Hematopoietic multipotent progenitor cell treated with erythropoietin and hydrocortisone succinate and interleukin-3 and kit ligand, for 4 days (in vitro differentiated cells): ENCODE measurements around the gene FARS2.
A peak's percentile ranks its signal among the peaks of the same experiment; 100 is the strongest.

Source experiments
- DNase-seq: peaks from one replicate; pipeline ENCODE4 v3.0.0-alpha.2; 2015

Gene FARS2

GRCh38 chr6:5738211-5738610 lies 476.9 kb downstream of the FARS2 start:
- DNase-seq = no peak

DNA sequence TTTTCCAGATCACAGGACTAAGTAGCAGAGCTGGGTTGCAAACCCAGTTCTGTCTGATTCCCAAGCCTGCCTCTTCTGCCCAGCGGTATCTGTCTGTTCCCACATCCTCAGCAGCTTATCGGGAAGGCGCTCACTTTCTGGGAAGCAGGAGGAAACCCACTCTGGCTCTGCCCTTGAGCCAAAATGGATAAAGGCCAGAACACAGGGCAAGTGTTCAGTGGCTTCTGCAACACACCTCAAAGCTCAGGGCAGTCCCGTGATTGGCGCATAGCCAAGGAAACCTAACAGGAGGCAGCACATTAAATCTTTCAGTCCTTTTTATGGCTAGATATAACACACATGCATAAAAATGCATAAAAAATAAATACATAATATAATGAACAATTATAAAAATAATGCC lies 483.2 kb downstream of the FARS2 start:
- no peak for DNase-seq

DNA sequence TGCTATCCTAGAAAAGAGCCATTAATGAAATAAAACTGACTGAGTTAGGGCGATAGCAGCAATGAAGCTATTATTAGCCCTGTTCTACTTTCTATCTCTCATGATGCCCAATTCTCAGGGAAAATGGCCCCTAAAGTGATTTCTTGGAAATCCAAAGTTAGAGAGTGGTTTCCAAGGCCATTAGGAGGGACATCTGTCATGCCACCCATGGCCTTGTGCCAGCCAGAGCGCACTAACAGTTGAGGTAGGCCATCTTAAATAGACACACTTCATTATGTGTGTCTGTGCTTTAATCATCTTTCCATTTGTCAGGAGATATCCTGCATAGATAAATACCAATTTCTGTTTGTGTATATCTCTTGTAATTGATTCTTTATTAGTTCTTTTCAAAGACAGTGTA lies 483.8 kb downstream of the FARS2 start:
- no peak for DNase-seq

DNA sequence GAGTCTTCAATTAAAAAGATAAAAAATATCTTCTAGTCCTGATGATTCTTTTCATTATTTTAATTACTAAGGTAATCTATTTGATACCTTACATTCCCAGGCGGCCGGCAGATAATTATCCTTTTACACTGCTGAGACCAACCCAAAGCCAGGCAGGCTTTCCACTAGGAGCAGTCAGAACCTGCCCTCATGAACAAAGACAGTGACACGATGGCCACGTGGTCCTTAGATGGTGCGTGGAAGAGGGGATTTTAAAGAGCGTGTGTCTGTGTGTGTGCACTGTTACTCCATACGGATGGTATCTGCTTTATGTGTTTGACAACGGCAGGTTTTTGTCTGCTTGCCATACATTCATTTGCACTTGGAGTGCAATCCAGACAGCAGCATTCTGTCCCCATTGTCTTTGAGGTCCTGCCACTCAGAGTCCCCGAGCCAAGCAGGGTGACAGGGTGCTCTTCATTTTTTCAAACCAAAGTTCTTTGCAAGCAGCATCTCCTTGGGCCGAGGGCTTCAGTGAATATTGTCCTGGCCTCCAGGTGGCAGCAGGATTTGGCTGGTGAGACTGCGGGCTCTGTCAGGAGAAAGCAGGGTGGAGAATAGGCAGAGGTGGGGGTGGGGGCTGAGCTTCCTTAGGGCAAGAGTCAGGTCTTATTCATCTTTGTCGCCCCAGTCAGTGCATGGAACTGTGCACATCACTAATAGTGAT lies 484.9 kb downstream of the FARS2 start:
- DNase-seq = no peak

DNA sequence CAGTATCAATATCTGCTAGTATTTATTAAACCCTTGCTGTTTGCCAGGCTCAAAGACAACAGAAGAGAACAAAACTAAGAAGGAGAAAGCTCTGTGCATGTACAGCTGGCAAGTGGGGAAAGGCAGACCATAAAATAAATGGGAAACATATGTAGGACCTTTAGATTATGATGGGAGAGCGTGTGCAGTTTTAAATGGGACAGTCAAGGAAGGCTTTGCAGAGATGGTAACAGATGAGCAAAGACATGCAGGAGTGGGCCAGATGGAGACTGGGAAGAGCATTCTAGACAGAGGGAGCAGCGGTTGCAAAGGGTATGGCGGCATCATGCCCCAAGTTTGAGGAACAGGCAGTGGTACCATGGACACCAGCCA lies 485.4 kb downstream of the FARS2 start:
- DNase-seq = no peak

- no peak for DNase-seq
Observed at GRCh38 chr6:5747379-5747778, 486.1 kb downstream of the FARS2 start.

DNA sequence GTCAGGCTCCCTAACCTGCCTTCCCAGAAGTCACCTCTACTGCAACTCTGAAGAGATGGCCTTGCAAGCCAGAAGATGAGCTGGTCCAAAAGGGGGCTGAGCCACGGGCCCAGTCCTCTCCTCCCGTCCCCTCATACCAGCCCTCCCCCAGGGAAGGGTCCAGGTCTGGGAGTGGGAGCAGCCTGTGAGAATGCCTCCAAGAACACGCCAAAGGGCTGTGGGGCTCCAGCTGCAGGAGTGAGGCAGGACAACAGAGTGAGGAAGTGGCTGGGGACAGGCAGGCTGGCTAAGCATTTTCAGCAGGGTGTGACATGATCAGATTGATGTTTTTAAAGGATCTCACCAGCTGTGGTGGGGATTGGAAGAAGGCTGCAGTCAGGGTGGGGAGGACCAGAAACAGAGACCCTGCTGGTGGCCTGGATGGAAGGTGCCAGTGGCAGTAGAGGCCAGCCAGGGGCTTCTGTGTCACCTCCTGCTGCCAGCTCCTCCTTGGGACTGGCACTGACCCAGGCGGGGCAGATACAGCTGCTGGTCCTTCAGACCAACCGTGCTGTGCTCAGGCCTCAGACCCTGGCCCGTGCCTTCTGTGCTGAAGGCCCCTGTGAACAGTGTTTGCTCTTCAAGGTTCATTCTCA lies 487.8 kb downstream of the FARS2 start:
- DNase-seq = no peak

- DNase-seq = no peak
Observed at GRCh38 chr6:5749651-5750215, 488.4 kb downstream of the FARS2 start.

GRCh38 chr6:5751525-5752390 lies 490.4 kb downstream of the FARS2 start:
- no peak for DNase-seq

- peak; percentile 12 for DNase-seq
Observed at GRCh38 chr6:5752391-5752680, 491.0 kb downstream of the FARS2 start.

DNA sequence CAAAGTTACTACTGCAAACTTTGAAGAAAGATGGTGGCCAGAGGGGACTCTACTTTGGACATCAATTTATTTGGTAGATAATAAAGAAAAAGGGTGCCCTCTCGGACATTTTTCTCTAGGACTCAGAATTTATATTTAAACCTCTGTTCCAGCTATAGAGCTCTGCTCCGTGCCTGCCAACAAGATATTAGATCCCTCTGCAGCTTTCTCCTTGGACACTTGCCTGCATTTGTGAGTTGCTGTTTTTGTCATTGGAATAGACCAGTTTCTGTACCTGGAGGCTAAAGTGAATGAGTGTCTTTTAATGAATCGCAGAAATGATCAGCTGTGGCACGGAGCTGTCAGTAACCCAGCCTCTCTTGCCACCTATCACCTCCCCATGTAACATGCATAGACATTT lies 491.9 kb downstream of the FARS2 start:
- DNase-seq = no peak

DNA sequence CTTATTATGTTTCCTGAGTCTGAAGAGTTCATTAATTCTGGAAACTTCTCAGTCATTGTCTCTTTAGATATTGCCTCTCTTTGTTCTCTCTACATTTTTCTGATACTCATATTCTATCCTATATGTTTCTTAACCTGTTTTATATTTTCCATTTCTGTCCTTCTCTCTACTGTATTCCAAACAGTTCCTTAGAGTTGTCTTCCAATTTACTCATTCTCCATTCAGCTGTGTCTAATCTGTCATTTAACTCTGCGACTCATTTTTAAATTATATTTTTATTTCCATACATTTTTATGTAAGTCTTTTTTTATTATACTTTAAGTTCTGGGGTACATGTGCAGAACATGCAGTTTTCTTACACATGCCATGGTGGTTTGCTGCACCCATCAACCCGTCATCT lies 493.6 kb downstream of the FARS2 start:
- no peak for DNase-seq

GRCh38 chr6:5759571-5759970 lies 498.3 kb downstream of the FARS2 start:
- no peak for DNase-seq

DNA sequence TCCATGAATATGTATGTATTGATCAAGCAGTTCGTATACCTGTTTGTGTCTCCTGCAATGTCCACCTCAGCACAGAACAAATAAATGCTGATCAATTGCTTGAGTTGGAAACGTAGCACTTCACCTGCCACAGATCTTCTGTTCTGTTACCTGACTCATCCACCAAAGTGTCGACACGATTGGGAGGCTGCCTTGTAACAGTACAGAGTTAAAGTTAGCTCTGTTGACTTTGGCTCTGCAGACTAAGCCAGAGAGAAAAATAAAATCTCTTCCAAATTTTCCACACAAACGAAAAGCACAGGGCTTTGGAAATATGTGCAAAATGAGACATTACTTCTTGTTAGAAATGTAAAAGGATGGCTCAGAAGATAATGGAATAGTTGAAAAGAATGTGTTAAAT lies 500.1 kb downstream of the FARS2 start:
- no peak for DNase-seq

DNA sequence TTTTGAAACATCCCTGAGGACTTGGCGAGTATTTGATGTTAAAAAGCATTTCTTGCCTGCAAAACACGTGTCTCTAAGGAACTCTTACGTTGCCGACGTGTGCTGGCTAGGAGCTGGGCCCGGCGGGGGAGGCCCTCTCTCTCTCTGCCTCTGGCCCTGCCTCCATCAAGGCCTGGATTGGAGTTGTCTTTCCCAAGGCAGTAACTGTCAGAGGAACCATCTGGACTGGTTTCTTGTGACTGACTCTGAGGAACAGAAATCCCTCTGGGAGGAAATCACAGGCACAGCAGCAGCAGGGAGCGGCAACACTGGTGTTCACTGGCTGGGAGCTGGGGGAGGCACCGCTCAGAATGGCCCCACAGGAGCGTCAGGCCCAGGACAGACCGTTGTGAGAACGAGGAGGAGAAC lies 501.3 kb downstream of the FARS2 start:
- DNase-seq = no peak

DNA sequence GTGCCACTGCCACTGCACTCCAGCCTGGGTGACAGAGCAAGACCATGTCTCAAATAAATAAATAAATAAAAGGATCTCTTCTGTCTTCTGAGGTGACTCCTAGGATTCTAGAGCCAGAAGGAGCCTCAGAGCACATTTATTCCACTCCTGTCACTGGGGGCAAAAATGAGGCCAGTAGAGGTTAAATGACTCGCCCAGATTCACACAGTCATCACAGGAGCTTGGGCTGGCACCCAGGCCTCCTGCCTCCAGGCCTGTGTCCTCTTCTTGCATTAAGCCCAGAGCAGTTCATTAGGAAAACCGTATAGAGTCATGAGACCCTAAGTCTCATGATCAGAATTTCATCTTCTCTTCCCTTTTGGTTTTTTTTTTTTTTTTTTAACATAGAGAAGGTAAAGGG lies 502.1 kb downstream of the FARS2 start:
- no peak for DNase-seq

- DNase-seq = no peak
Observed at GRCh38 chr6:5763871-5764270, 502.6 kb downstream of the FARS2 start.

- no peak for DNase-seq
Observed at GRCh38 chr6:5764401-5764955, 503.2 kb downstream of the FARS2 start.

GRCh38 chr6:5765141-5765760 lies 503.9 kb downstream of the FARS2 start:
- no peak for DNase-seq

DNA sequence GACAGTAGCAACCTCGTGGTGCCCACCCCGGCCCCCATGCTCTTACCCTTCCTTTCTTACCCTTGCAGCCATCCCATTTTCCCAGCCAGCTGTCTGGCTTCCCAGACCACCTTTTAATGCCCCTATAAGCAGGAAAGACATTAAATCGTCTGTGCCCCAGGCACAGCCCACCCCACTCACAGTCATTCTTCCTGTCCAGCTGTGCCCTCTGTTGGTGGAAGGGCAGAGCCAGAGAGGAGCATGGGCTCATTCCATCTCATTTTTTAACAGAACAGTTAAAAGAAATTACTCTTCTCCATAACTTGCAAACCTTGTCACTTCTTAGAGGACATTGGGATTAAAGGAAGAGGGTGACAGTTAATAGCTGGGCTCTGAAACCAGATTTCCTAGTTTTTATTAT lies 504.9 kb downstream of the FARS2 start:
- peak; percentile 19 for DNase-seq

GRCh38 chr6:5767471-5767870 lies 506.2 kb downstream of the FARS2 start:
- DNase-seq = no peak

DNA sequence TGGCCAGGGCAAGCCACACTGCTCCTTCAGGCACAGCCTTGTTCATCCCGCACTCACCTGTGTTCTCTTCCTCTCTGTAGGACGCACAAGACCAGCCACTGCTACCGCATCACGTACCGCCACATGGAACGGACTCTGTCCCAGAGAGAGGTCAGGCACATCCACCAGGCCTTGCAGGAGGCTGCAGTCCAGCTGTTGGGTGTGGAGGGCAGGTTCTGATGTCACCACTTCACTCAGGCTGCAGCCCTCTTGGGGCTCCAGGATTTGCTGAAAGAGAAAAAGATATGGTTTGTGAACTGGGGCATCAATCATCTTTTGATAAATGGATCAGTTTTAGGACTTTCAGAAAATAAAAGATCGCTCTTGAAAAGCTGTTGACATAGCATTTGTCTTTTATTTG lies 509.9 kb downstream of the FARS2 start:
- DNase-seq = no peak

- DNase-seq = no peak
Observed at GRCh38 chr6:5771759-5772390, 510.6 kb downstream of the FARS2 start.
